ENCODE data around the gene YJEFN3. TPM values are rescaled to one million over a fixed set of nuclear protein-coding genes. Genes with fewer than 3 reads are reported as not detected.

Gene YJEFN3
- total and polyA plus RNA-seq, 10 of the 15 experiments (the other 5 are each of a cell fraction or from before 2014, with no cell fraction given) = 0.05 to 6.9 (median 3.5) TPM

DNA sequence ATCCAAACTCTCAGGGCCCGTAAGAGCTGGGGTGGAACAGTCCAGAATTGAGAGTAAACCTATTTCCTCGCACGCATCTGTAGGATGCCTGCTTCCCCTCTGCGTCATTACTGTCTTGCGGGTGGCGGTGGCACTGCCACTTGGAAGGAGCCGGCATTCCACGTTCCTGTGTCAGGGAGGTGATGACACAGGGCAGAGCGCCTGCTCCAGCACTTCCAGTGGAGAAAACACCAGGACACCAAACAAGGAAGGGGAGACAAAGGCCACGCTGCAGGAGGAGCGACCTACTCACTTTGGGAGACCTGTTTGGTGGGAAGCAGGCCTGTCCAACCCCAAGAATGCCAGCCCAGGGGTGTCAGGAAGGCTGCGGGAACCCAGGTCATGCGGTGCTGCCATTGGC is 52.7 kb downstream of the YJEFN3 start (continued):
- TF ChIP-seq ZNF592 (IDR thresholded peaks at IDR 0.05) (no peak), NFYA (IDR thresholded peaks at IDR 0.05; ENCODE audit: borderline replicate concordance, low read depth, low read length) (no peak), NFXL1 (IDR thresholded peaks at IDR 0.05; ENCODE audit: borderline replicate concordance) (no peak), NR2C1 (IDR thresholded peaks at IDR 0.05) (no peak), CHD1 (IDR thresholded peaks at IDR 0.05; ENCODE audit: low read depth, low read length) (no peak), IKZF1 (conservative IDR thresholded peaks at IDR 0.05) (no peak), SMARCA5 (IDR thresholded peaks at IDR 0.05) (no peak), PAX8 (IDR thresholded peaks at IDR 0.05) (no peak)

- ChIA-PET CTCF (interaction anchor here (1.5 to 1.7 kb wide), 2 partner anchors 8 to 29 kb away, joined by 3 to 5 read pairs; no protein-coding TSS in a partner anchor), RAD21 (ENCODE audit: unreplicated experiment) (no interaction called here), POLR2A (no interaction called here), SMC1A (ENCODE audit: uncharacterized antibody, unreplicated experiment) (interaction anchor here (1.4 kb wide), 1 partner anchor 31 kb away, joined by 3 read pairs; no protein-coding TSS in a partner anchor)
- FAIRE-seq = no peak
- H3K9me3 ChIP-seq (replicated peaks; ENCODE audit: control insufficient read depth, insufficient read depth, low read length) = no peaks in the 10 kb centered on the region
- H3K27ac ChIP-seq (ENCODE audit: control insufficient read depth, insufficient read depth) = no peak overlapping the region
- H3K4me2 ChIP-seq (ENCODE audit: control insufficient read depth, insufficient read depth) = no peak overlapping the region
- no TSS peak for BruUV-seq (replicated peaks)
- no peaks in the 10 kb centered on the region for H3K4me1 ChIP-seq (ENCODE audit: control insufficient read depth, insufficient read depth, low read length)
- no peak for DNase-seq (ENCODE audit: low read depth, low spot score)
- WGBS (ENCODE audit: insufficient coverage, insufficient replicate concordance, low lambda C conversion rate, missing lambda C conversion rate) = 91% methylated on average over 6 of the region's 6 CpGs
- no peaks in the 10 kb centered on the region; a peak in 1 of 4 replicates for H3K36me3 ChIP-seq (ENCODE audit: control insufficient read depth in 2 of 2, insufficient read depth in 2 of 2, low read length in 1 of 2)
- in situ Hi-C loops (cut with MboI) = no loop called here
- no peaks in the 10 kb centered on the region for H4K20me1 ChIP-seq (ENCODE audit: control insufficient read depth, insufficient read depth)
- no peak overlapping the region for H3K9ac ChIP-seq (ENCODE audit: control insufficient read depth, insufficient read depth, low read length)
- no peaks in the 10 kb centered on the region for H3K79me2 ChIP-seq (ENCODE audit: control insufficient read depth, insufficient read depth, low read length)
- H2AFZ ChIP-seq (ENCODE audit: control insufficient read depth, low read depth, low read length) = no peak overlapping the region
- TF ChIP-seq SPI1 (IDR thresholded peaks at IDR 0.05; ENCODE audit: borderline replicate concordance, insufficient read depth, low read depth, low read length) (no peak), RB1 (IDR thresholded peaks at IDR 0.05; ENCODE audit: borderline replicate concordance) (no peak), PBX3 (IDR thresholded peaks at IDR 0.05; ENCODE audit: insufficient replicate concordance, low read depth, low read length) (no peak)
- TF ChIP-seq, protein P1, sequence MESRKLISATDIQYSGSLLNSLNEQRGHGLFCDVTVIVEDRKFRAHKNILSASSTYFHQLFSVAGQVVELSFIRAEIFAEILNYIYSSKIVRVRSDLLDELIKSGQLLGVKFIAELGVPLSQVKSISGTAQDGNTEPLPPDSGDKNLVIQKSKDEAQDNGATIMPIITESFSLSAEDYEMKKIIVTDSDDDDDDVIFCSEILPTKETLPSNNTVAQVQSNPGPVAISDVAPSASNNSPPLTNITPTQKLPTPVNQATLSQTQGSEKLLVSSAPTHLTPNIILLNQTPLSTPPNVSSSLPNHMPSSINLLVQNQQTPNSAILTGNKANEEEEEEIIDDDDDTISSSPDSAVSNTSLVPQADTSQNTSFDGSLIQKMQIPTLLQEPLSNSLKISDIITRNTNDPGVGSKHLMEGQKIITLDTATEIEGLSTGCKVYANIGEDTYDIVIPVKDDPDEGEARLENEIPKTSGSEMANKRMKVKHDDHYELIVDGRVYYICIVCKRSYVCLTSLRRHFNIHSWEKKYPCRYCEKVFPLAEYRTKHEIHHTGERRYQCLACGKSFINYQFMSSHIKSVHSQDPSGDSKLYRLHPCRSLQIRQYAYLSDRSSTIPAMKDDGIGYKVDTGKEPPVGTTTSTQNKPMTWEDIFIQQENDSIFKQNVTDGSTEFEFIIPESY (IDR thresholded peaks at IDR 0.05) = no peak
- H3K4me3 ChIP-seq = no peak overlapping the region
- no peaks in the 10 kb centered on the region for H3K27me3 ChIP-seq (replicated peaks in 1 of 2; ENCODE audit: control insufficient read depth in 2 of 2, insufficient read depth in 2 of 2, low read length in 1 of 2)
- intact Hi-C loops (cut with micrococcal nuclease; ENCODE audit: unreplicated experiment) = no loop called here
- ATAC-seq = no peak
These were observed 53.8 kb downstream of the YJEFN3 start for GRCh38 chr19:19582471-19582870.

Measured in GM12878 (cell line).